NCI-H1417 (cell line): ENCODE results near the gene MEIS2.
A peak's percentile ranks its signal among the peaks of the same experiment; 100 is the strongest.

Experiments used
- DNase-seq, 3 experiments: peaks; one replicate each; lab custom pipeline; 2025; lab: John Stamatoyannopoulos, UW

MEIS2 gene

DNA sequence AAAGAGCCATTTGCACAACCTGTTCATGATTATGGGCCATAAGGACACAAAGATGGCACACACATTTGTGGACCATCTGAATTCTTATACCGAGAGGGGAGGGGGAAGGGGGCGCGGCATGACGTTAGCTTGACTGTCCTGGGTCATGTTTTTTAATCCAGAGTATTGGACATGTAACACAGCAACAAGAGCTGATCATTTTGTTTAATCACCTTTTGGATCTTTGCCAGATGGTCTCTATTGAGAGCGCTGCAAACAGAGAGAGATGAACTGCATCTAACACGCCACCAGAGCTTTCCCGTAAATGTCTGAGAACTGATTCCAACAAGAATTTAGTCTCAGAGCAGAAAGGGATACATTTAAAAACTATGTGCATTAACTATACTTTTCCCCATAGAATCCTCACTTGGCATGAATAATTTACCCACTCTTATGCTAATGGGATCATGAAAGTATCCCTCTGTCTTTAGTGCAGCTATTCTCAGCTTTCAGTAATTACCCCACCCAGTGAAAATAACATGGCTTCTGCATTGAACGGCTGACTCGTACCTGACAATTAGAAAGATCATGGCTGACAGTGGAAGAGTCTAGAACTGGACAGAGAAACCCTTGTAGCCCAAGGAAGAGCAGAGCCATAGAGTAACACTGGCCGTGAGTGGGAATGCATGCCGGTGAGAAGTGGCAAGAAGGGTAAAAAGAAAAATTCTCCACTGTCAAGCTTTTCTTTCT, 22.6 kb downstream of the MEIS2 start:
- DNase-seq, result peak in 1 of 3 experiments; percentile 30

DNA sequence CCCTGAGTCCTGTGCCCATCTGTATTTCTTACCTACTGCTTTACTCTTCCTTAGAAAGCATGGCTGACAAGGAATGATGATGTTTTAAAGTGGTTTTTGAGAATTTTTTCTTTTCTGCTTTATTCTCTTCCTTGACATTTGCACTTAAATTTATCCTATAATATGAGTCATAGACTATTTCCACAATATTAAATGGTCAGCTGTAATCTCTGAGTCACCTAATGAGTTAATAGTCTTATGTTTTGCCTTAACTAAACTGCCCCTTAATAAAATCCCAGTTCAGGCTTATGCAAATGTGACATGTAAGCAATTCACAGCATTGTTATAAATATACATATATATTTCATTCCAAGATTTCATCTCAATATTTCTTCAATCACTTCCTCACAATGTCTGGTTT, 23.8 kb downstream of the MEIS2 start:
- DNase-seq, result no peak

DNA sequence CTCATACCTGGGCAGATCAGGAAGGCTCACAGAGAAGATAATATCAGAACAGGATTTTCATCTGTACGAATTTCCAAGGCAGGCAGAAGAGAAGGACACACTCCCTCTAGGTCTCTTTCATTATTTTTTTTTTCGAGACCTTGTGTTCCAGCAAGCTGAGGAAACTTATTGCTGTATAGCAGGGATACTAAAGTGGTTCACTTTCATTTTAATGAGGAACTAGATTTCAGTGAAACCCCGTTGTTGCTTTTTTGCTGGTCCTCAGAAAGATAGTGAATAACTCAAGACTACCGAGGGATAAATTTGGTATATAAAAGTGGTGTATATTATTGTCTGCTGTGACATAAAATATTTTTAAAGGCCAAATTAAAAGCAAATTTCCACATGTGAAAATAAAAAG, 24.6 kb downstream of the MEIS2 start:
- no peak for DNase-seq

DNA sequence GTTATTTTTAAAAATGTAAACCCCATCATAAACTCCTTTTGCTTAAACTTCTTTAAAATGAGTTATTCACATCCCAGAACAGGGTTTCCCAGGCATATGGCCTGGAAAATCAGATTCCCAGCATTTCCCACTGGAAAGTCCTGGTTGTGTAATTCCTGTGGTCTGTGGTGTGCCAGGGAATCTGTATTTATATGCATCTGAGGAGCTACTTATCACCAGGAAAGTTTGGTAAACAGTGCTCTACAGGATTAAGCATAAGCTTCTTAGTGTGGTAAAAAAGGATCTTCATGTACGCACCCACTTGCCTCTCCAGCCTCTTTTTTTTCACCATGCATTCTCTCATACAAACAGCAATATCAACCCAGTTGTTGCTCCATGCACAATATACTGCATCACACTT, 28.2 kb downstream of the MEIS2 start:
- no peak for DNase-seq

DNA sequence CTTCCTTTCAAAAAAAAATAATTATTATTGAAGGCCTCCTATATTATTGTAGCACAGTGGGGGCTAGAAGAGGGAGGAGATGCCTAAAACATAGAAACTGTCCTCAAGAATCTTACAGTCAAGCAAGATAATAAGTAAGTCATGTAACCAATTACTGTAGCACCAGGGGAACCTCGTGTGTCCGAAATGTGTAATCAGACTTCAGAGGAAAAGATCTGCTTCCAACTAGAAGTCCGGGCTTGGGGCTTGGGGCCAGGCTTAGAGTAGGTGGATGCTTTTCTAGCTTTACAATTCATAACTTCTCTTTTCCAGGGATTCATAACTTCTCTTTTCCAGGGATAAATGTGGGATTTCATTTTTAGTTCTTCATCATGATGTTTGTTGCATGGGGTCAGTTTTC, 29.2 kb downstream of the MEIS2 start:
- no peak for DNase-seq

DNA sequence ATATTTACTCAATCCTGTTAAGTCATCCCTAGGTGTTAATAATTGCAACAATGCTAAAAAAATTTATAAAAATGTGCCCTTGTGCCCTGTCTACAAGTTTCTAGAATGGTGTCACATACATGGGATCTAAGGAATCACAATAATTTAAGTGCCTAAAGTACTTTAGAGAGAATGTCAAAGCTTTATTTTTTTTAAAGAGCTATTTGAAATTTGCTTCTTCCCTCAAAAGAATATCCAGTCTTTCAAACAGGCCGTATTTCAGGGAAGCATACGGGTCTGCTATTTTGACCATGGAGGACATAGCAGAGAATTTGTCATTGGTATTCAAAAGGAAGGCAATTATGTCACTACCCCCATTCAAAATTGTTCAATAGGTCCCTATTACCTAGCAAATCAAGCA, 29.7 kb downstream of the MEIS2 start:
- DNase-seq, result no peak

DNA sequence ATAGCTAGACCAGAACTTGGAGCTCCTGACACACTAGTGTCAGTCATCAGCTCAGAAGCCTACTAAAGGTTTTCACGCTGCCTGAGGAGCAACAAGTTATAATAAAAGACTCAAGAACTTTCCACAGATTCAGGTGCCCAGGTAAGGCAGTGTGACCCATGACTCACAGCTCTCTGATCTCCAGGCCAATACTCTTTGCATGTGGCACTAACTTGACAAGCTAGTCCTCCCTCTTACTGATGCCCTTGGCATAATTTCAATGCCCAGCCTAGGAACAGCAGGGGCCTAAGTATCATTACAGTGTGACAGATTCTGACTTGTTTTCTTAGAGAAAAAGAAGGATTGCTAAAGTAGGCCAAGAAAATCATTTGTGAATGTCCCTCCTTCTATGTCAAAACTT, 38.4 kb downstream of the MEIS2 start:
- peak in 1 of 3 experiments; percentile 5 for DNase-seq

DNA sequence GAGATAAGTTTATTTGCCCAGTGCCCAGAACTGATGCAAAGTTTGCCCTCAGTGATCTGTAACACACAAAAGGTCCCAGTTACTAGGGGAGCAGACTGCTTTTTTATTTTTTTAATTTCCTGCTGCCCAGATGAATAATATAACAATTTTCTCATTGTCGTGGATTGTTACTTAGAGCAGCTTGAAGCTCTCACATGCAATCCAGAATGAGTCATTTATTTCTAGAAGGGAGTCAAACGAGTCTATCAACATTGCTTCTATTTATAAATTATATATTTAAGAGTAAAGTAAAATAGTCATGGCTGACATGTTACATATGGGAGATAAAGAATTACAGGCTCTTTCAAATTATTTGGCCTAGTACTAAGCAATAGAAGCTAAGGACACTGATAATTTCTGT, 41.3 kb downstream of the MEIS2 start:
- DNase-seq, result peak in 1 of 3 experiments; percentile 5

DNA sequence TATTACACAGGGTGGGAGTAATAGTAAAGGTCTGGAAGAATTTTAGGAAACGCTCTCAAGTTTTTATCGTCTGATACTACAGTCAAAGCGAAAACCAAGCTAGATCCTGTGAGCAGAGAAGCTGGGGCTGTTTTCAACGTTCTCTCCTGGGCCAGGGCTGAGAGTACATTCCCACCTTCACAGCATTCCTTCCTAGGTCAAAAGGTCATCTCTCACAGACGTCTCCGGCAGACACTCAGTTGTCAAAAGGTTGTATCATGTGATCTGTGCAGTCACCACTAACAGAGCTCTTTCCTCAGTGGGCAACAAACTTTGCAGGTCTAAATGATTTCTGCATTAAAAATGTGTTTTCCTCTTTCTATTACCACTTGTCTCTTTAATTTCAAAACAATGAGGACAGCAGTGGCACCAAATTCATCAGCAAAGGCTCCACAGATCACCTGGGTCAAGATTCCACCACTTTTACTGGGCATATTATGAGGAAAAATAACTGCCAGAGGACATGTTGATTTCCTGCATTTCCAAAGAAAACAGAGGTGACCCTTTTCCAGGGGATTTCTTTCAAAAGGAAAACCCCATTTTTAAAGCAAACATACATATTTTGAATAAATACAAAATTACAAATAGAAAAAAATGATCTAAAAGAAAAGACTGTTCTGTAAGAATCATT, 41.9 kb downstream of the MEIS2 start:
- no peak for DNase-seq

DNA sequence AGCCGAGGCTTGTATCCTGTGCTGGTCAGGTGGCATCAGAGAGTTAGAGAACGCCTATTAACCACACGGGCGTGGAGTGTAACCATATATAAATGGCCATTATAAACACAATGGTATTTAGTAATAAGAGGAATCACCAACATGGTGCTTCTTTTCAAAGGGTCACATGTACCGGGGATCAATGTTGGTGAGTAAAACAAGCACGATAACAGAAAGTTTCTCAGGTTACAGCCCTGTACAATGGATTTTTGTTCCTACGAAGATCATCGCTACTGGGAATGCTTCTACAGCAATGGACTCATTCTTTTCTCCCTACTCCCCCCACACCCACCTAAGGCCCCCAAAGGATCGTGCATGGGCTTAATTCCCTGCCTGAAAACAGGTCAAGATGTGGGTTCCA, 42.5 kb downstream of the MEIS2 start:
- DNase-seq, result no peak

DNA sequence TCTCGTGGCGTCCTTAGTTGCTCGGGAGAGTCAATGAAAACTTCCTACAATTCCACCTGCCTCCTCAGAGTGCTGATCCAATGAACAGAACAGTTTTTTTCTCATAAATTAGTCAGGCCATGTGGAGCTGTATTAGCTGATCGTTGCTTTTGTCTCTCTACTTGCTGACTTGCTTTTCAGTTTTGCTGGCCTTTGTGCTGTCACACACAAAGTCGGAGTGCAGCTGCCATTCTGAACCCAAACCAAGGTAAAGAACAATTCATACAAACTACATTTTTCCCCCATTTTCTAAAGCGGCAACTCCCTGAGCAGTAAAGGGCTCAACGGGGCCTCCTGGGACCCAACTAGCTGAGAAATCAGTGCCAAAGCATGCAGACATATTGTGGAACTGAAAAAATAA, 43.1 kb downstream of the MEIS2 start:
- no peak for DNase-seq

DNA sequence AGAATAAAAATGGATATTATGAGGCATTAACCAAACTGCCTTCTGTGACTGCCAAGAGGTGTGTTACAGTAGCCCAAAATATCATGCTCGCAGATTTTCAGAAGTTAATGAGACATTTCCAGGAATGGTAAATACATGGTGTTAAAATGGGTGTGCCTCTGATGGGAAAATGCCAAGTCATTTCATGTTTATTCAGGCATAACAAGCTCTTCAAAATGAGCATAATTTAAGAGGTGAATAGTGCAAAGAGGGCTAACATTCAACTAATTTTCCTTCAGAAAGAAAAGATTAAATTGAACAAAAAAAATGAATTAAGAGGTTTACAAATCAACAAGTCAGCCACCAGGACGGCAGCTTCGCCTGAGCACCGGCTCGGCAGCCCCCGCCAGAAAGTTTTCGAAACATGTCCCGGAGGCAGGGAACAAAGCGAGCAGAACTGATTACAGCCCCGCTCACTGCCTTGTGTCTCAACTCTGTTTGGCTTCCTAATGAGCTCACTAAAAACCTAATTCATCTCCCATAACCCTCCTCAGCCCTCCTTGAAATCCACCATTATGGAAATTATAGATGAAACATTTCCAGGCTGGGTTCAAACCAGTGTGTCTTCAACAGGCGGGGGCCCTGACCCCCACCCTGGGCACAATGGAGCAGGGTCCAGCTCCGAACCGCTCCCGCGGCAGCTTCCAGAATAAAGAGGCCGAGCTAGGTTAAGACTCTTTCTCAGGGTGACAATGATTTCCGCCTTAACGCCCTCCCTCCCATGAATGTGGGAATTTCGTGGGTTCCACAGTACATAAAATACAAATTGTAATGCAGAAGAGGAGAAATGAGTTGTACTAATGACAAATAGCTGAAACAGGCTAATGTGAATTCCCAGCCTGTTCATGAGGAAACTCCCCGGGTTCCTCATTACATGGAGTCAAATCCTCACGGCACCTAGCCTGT, 43.9 kb downstream of the MEIS2 start:
- DNase-seq, result peak; percentile 18 to 73 (median 52)

DNA sequence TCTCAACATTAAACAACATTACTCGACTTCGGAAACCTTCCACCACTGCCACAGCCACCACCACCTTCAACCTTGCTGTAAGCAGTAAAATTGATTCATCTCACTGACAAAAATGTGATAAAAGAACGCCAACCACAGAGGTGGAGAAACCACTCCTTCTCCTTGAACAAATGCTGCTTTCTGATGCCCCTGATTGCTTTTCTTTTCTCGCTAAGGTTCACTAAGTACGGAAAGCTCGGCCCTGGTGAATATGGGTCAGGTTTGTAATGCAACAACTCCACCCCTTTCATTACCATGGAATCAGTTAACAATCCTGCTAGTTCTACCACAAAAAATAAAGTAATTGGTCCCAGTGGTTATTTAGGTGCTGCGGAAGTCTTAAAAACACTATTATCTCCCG, 44.9 kb downstream of the MEIS2 start:
- no peak for DNase-seq

DNA sequence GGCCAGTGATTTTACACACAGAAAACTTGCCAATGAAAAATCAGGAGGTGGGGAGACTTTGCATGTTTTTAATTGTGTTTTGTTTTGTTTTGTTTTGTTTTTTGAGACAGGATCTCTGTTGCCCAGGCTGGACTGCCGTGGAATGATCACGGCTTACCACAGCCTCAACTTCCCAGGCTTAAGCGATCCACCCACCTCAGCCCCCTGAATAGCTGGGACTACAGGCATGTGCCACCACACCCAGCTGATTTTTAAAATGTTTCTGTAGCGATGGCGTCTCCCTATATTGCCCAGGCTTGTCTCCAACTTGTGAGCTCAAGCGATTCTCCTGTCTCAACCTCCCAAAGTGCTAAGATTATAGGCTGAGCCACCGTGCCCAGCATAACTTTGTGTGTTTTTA, 46.0 kb downstream of the MEIS2 start:
- no peak for DNase-seq

DNA sequence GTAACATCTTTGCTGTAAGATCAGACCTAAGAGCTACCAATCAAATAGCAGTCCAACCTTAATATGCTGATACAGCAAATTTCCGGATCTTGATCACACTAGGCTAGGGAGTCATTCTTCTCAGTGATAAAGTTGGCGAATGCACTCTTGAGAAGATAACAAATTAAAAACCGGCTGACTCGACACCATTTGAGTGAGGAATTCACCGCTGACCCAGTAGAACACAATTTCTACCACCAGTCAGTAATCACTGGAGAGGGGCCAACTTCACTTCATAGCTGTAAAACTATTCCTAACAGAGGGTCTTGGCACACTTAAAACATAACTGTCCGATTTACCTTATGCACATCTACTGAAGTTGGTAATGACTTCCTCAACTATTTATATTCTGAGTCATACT, 47.2 kb downstream of the MEIS2 start:
- DNase-seq, result no peak

DNA sequence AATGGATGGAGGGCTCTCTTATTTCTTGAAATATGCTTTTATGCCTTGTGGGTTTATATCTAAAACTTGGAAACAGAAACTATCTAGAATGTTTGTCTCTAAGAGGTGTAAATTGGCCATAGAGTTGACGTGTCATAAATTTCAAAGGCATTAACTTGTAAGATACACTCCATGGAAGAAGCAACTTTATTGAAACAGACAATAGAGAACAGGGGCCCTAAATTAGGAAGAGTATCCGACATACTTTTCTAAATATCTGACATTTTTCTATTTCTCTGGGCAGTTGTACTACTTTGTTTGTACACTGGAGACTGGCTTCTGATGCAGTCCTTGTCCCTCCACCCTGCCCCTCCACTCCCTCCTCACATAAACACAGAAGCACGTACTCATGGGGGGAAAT, 50.0 kb downstream of the MEIS2 start:
- no peak for DNase-seq

DNA sequence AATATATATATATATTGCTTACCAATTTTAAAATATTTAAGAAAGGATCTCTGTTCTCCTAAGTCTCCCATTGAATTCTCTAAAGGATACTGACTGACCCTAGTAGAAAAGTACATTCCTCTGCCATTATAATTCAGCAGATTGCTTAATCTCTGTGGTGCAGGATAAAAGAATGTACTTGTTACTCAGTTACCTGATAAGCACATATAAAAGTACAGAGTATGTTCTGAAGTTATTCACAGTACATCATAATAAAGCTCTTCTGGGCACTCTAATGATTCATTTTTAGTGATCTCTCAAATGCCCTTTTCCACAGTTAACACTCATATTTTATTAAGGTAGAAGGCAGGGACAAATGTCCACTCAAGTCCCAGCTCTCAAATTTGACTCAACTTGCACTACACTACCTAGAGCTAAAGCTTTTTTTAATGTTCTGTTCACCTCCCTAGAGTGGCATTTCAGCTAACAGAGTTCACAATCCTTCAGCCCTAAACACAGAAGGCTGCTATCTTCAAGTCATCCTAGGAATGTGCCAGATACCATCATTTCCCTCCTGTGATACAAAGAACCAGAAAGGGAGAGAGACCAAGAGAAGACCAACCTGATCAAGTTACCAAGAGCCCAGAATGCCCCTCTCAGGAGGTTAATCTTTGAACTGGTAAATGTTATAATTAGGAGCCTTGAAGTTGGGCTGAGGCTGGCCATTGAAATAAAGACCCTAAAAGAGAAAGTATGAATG, 53.3 kb downstream of the MEIS2 start:
- DNase-seq, result no peak

DNA sequence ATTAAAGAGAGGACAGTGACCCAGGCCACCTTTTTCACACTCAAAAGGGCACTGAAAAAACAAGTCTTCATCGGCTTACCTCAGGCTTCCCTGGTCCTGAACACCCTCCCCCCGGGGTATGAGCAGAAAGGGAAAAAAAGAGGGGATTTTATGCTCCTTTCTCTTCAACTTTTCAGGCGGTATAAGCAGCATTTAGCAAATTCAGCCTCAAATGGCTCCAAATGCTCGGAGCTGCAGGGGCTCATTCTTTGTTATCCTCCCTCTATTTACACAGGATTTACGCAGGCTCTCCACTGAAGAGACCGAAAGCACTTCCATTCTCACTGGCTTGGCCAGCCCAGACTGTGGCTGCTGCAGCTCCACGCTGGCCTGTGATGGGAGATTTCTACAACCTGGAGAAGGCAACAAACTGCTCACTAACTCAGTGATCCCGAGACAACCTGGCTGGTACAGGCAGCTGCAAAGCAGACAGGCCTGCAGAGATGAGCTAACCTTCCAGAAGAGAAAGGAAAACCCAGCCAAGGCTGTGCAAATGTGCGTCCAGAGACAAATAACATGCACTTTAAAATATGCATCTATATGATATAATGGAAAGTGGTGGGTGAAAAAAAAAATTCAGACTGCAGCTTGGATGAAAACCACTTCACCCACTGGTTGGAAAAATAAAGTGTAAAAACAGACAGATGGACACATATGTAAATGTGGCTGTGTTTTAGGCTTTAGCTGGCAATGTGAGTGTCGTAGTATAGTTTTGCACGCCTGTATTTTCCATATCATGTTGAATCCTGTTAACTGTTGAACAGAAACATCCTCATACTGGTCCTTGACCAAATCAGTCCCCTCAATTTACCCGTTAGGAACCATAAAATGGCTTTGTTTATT, 54.2 kb downstream of the MEIS2 start:
- peak; percentile 54 to 79 (median 63) for DNase-seq

DNA sequence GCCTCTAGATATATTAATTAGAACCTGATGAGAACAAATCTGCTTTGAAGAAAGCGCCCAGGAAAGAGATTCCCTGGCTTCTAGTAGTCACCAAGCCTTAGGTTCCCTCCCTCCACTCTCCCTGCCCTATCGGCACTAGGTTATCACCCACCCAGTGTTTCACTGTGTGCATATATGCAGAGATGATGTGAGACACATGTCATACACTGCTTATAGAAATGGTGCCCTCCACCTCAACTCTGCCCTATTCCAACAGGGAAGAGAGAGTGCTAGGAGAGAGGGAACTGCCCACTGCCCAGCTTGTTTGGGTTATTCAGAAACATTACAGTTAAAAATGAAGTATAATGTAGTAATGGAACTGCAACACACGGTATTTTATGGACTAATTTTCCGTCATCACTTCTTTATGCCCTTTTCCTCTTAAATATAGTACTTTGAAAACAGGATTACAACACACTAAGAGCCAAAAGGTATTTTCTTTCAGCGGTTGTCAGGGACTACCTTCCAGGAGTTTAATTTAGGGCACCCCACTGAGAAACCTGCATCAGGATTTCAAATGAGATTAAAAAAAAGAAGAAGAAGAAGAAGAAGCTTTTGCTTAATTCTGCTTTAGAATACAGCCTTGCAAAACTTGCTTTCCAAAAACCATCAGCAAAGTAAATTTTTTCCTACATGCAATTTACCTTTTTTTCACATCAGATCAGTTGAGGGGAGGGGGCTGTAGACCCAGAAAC, 55.3 kb downstream of the MEIS2 start:
- peak in 2 of 3 experiments; percentile 32 to 68 for DNase-seq

DNA sequence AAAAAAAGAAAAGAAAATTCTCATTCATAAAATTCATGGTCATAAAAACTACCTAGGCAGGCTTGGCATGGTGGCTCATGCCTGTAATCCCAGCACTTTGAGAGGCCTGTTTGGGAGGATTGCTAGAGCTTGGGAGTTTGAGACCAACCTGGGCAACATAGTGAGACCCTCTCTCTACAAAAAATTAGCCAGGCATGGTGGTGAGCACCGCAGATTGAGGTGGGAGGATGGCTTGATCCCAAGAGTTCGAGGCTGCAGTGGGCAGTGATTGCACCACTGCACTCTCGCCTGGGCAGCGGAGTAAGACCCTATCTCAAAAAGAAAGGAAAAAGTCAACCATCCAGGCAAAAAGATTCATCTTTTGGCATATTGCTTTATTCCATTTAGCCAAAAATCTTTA, 58.5 kb downstream of the MEIS2 start:
- DNase-seq, result no peak
